Measurements from ENCODE around the gene ARMS2. TPM values are rescaled to one million over a fixed set of nuclear protein-coding genes. Genes with fewer than 3 reads are reported as not detected.

Gene ARMS2, protein sequence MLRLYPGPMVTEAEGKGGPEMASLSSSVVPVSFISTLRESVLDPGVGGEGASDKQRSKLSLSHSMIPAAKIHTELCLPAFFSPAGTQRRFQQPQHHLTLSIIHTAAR
- not detected for polyA plus RNA-seq (2012; ENCODE audit: insufficient read depth, insufficient read length, low read depth)

DNA sequence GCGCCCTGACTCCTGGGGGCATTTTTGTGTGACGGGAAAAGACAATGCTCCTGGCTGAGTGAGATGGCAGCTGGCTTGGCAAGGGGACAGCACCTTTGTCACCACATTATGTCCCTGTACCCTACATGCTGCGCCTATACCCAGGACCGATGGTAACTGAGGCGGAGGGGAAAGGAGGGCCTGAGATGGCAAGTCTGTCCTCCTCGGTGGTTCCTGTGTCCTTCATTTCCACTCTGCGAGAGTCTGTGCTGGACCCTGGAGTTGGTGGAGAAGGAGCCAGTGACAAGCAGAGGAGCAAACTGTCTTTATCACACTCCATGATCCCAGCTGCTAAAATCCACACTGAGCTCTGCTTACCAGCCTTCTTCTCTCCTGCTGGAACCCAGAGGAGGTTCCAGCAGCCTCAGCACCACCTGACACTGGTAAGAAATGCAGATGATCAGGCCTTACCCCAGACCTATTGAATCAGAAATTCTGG is at the start of gene ARMS2:
Gene ARMS2, plus strand, starts transcription at position 51 of the 478 bp plus-strand sequence. Its CDS starts 75 bp downstream, at position 126.
- Histone ChIP-seq H3K27me3 (peaks cover 14% of the 10 kb centered on the region; the same call in 1 of the 2 replicates), H3K36me3 (no peaks in the 10 kb centered on the region), H3K4me3 (ENCODE audit: low read depth, low read length) (no peak within 1 kb of the TSS), H3K4me1 (no peaks in the 10 kb centered on the region), H3K9me3 (no peaks in the 10 kb centered on the region)
- DNase-seq, result no peak
- TF ChIP-seq, protein P1, sequence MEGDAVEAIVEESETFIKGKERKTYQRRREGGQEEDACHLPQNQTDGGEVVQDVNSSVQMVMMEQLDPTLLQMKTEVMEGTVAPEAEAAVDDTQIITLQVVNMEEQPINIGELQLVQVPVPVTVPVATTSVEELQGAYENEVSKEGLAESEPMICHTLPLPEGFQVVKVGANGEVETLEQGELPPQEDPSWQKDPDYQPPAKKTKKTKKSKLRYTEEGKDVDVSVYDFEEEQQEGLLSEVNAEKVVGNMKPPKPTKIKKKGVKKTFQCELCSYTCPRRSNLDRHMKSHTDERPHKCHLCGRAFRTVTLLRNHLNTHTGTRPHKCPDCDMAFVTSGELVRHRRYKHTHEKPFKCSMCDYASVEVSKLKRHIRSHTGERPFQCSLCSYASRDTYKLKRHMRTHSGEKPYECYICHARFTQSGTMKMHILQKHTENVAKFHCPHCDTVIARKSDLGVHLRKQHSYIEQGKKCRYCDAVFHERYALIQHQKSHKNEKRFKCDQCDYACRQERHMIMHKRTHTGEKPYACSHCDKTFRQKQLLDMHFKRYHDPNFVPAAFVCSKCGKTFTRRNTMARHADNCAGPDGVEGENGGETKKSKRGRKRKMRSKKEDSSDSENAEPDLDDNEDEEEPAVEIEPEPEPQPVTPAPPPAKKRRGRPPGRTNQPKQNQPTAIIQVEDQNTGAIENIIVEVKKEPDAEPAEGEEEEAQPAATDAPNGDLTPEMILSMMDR (IDR thresholded peaks at IDR 0.05; ENCODE audit: low read depth, low read length), result no peak

DNA sequence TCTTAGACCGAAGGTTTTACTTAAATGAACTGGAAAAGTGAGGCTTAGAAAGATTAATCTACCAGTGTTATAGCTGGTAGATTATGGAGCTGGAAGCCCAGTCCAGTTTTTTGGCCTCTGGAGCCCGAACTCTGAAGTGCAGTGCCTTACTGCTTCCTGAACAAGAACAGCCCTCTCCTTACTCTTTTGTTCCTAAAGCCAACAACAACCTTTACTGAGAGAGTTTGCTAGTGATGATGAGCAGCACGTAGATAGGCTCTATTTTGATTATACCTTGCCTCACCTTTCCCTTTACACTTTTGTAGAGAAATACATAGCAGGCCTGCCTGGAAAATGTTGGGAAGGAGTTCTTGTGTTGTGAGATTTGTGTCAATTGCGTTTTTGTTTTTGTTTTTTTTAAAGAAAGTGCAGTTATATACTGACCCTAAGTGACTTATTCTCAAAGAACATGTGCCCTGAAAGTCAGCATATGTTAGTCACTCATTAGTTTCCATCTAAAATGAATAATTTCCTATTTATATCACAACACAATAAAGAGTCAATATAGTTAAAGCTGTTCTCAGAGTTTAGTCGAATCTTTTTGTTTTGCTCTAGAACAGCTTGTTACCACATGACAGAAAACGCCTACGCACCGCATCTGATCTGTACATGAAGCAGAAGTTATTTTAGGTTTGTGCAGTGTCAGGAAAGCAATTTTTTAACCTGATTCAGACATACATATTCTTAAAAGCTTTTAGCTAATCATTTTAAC is 46.9 kb upstream of the ARMS2 start:
- no peak overlapping the region for H3K4me3 ChIP-seq (ENCODE audit: low read depth, low read length)
- H3K9me3 ChIP-seq, result no peaks in the 10 kb centered on the region
- no peaks in the 10 kb centered on the region for H3K36me3 ChIP-seq
- no peak for DNase-seq
- TF ChIP-seq, protein P1 (IDR thresholded peaks at IDR 0.05; ENCODE audit: low read depth, low read length), result no peak
- no peaks in the 10 kb centered on the region for H3K27me3 ChIP-seq
- H3K4me1 ChIP-seq, result no peaks in the 10 kb centered on the region

DNA sequence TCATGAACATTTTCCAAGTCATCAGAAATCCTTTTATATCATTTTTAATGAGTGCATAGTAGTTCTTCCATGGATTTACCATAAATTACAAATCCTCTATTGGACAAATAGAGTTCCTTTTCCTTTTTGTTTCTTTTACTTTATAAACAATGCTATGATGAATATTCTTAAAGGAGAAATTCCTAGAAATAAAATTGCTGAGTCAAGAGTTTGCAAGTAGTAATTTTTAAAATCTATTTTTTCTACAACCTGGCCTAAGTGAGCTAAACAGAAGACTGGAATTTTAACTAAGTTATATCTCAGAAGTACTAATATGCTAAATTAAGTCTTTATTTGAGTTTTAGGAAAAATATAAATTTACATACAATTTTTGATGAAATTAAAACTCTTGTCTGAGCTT is 41.1 kb upstream of the ARMS2 start:
- Histone ChIP-seq H3K4me1 (no peaks in the 10 kb centered on the region), H3K4me3 (ENCODE audit: low read depth, low read length) (no peak overlapping the region), H3K36me3 (no peaks in the 10 kb centered on the region), H3K9me3 (no peaks in the 10 kb centered on the region), H3K27me3 (no peaks in the 10 kb centered on the region)
- no peak for DNase-seq
- TF ChIP-seq, protein P1 (IDR thresholded peaks at IDR 0.05; ENCODE audit: low read depth, low read length), result no peak

DNA sequence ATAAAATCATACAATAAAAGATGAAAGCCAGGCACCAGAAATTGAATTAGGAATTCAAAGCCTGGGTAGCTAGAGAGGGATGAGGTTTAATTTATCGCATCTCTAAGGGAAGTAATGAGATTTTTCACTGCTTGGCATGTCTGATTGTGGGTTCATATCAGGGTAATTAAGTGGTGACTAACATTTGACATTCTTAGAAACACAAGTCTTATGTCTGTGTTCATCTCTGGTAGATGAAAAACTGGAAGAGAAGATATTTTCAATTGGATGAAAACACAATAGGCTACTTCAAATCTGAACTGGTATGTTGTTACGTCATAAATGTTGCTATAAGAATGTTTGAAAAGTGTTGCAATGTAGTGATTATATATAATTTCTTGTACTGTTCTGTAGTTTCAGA is 36.8 kb upstream of the ARMS2 start:
- H3K4me1 ChIP-seq, result no peaks in the 10 kb centered on the region
- no peaks in the 10 kb centered on the region for H3K9me3 ChIP-seq
- no peaks in the 10 kb centered on the region for H3K36me3 ChIP-seq
- no peak for DNase-seq
- H3K27me3 ChIP-seq, result no peaks in the 10 kb centered on the region
- no peak overlapping the region for H3K4me3 ChIP-seq (ENCODE audit: low read depth, low read length)
- TF ChIP-seq, protein P1 (IDR thresholded peaks at IDR 0.05; ENCODE audit: low read depth, low read length), result no peak

DNA sequence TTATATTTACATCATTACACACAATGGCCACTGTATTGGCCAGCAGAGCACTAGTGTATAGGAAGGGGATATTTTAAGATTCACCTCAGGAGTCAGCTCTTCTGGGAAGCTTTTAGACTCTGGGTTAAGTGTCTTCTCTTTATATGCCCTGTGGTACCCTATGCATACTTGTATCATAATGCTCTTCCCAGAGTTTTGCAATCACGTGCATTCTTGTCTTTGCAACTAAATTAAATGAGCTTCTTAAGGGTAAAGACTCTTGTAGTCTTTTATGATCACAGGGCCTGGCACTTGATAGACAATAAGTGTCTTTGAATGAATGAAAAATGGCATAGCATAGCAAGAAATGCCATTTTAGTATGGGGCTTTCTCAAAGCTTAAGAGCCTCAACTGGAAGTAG is 35.4 kb upstream of the ARMS2 start:
- no peaks in the 10 kb centered on the region for H3K36me3 ChIP-seq

More for the DNA sequence above, 35.4 kb upstream of the ARMS2 start:
- Histone ChIP-seq H3K27me3 (no peaks in the 10 kb centered on the region), H3K9me3 (no peaks in the 10 kb centered on the region), H3K4me1 (no peaks in the 10 kb centered on the region), H3K4me3 (ENCODE audit: low read depth, low read length) (no peak overlapping the region)
- DNase-seq, result no peak
- TF ChIP-seq, protein P1 (IDR thresholded peaks at IDR 0.05; ENCODE audit: low read depth, low read length), result no peak
